ENCODE results near the gene CHD9. TPM values are rescaled to one million over a fixed set of nuclear protein-coding genes. Genes with fewer than 3 reads are reported as not detected.

CHD9 gene
- total RNA-seq, 1 donor from 2014 or later: 68.6 TPM

- H3K36me3 Mint-ChIP-seq: peaks cover 6% of the 10 kb centered on the region
- no peak for DNase-seq (ENCODE audit: extremely low spot score, unreplicated experiment)
- H3K27me3 Mint-ChIP-seq: no peaks in the 10 kb centered on the region
- peak overlapping the region; percentile 32 for H3K27ac Mint-ChIP-seq
- no peak for TF ChIP-seq CTCF (conservative IDR thresholded peaks at IDR 0.05)
- no peaks in the 10 kb centered on the region for H3K9me3 Mint-ChIP-seq
- no peak overlapping the region for H3K4me3 Mint-ChIP-seq
- H3K4me1 Mint-ChIP-seq (ENCODE audit: unreplicated experiment): no peaks in the 10 kb centered on the region
These were observed 170.3 kb downstream of the CHD9 start for GRCh38 chr16:53224951-53225533.

- no peak for TF ChIP-seq CTCF (conservative IDR thresholded peaks at IDR 0.05)
- Mint-ChIP-seq H3K9me3 (no peaks in the 10 kb centered on the region), H3K27ac (peak overlapping the region; percentile 20), H3K4me1 (ENCODE audit: unreplicated experiment) (no peaks in the 10 kb centered on the region), H3K27me3 (no peaks in the 10 kb centered on the region), H3K36me3 (peaks cover 44% of the 10 kb centered on the region), H3K4me3 (no peak overlapping the region)
- DNase-seq (ENCODE audit: extremely low spot score, unreplicated experiment): no peak
These were observed 178.2 kb downstream of the CHD9 start for GRCh38 chr16:53232826-53233529.

DNA sequence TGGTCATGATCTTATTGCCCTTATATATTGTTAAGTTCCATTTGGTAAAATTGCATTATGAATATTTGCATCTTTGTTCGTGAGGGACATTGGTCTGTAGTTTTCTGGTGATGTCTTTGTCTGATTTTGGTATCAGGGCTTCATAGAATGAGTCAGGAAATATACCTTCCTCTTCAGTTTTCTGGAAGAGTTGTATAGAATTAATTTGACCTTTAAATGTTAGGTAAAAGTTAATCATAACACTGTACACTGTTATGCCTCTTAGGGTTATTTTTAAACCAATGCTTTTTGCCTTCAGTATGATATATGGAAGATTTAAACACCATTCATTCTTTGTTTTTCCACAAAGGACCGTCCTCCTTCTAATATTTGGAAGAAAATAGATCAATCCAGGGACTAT, 180.0 kb downstream of the CHD9 start:
- Mint-ChIP-seq H3K4me1 (ENCODE audit: unreplicated experiment) (no peaks in the 10 kb centered on the region), H3K27me3 (no peaks in the 10 kb centered on the region), H3K36me3 (peaks cover 44% of the 10 kb centered on the region), H3K9me3 (no peaks in the 10 kb centered on the region), H3K27ac (no peak overlapping the region), H3K4me3 (no peak overlapping the region)
- no peak for TF ChIP-seq CTCF (conservative IDR thresholded peaks at IDR 0.05)
- DNase-seq (ENCODE audit: extremely low spot score, unreplicated experiment): no peak

GRCh38 chr16:53235851-53236250, 181.1 kb downstream of the CHD9 start:
- TF ChIP-seq CTCF (conservative IDR thresholded peaks at IDR 0.05): no peak
- no peaks in the 10 kb centered on the region for H3K4me1 Mint-ChIP-seq (ENCODE audit: unreplicated experiment)
- H3K4me3 Mint-ChIP-seq: no peak overlapping the region
- H3K9me3 Mint-ChIP-seq: no peaks in the 10 kb centered on the region
- no peak overlapping the region for H3K27ac Mint-ChIP-seq
- H3K27me3 Mint-ChIP-seq: no peaks in the 10 kb centered on the region
- H3K36me3 Mint-ChIP-seq: peaks cover 38% of the 10 kb centered on the region
- DNase-seq (ENCODE audit: extremely low spot score, unreplicated experiment): no peak

DNA sequence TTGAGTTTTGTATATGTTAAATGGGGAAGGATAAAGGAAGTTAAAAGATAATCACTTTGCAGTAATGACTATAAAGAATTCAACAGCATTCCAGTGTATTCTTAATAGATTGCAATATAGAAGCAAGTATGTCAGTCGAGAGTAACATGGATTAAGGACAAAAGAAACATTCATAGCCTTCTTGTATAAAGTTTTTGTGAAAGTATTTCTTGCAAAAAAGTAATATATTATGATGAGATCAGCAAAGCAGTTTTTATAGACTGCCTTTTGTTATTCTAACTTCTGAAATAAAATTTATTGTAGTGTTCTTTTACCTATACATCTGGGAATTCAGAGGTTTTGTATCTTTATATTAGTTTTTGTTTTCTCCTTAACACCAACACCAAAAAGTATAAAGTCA, 194.5 kb downstream of the CHD9 start:
- peaks cover 7% of the 10 kb centered on the region for H3K9me3 Mint-ChIP-seq
- H3K27ac Mint-ChIP-seq: no peak overlapping the region
- H3K4me3 Mint-ChIP-seq: no peak overlapping the region
- no peak for DNase-seq (ENCODE audit: extremely low spot score, unreplicated experiment)
- no peaks in the 10 kb centered on the region for H3K4me1 Mint-ChIP-seq (ENCODE audit: unreplicated experiment)
- TF ChIP-seq CTCF (conservative IDR thresholded peaks at IDR 0.05): no peak
- H3K36me3 Mint-ChIP-seq: peaks cover 53% of the 10 kb centered on the region
- no peaks in the 10 kb centered on the region for H3K27me3 Mint-ChIP-seq

Measured in type B pancreatic cell (in vitro differentiated cells).